Neuronal stem cell (in vitro differentiated cells): ENCODE measurements around the gene LIX1L.

Source experiments
- DNase-seq: peaks from one replicate; pipeline ENCODE4 v3.0.0-alpha.2; 2013; ENCODE audit warnings: low spot score
- H2AFZ ChIP-seq: one replicate; pipeline ENCODE4 v1.6.1; 2013; ENCODE audit warnings: mild to moderate bottlenecking, low read length, inconsistent platforms
- H2AK5ac ChIP-seq: 2 replicates; pipeline ENCODE4 v1.6.1; 2013; ENCODE audit warnings: low read depth, mild to moderate bottlenecking, inconsistent platforms, low read length, moderate library complexity, mixed read lengths
- H2BK120ac ChIP-seq: 2 replicates; pipeline ENCODE4 v1.6.1; 2013; ENCODE audit warnings: low read depth, mild to moderate bottlenecking, inconsistent platforms, low read length, moderate library complexity, mixed read lengths
- H2BK12ac ChIP-seq: one replicate; pipeline ENCODE4 v1.6.1; 2013; ENCODE audit warnings: low read length, inconsistent platforms
- H2BK15ac ChIP-seq: 2 replicates; pipeline ENCODE4 v1.6.1; 2013; ENCODE audit warnings: mild to moderate bottlenecking, low read length, inconsistent platforms, mixed read lengths
- H2BK5ac ChIP-seq: one replicate; pipeline ENCODE4 v1.6.1; 2013; ENCODE audit warnings: inconsistent platforms, mild to moderate bottlenecking, low read length, moderate library complexity
- H3K14ac ChIP-seq: one replicate; pipeline ENCODE4 v1.6.1; 2013; ENCODE audit warnings: low read length, inconsistent platforms
- H3K18ac ChIP-seq: 2 replicates; pipeline ENCODE4 v1.6.1; 2013; ENCODE audit warnings: low read length, inconsistent platforms
- H3K23ac ChIP-seq: 2 replicates; pipeline ENCODE4 v1.6.1; 2013; ENCODE audit warnings: low read depth, mild to moderate bottlenecking, mixed read lengths, low read length, inconsistent platforms; ENCODE audit not compliant: poor library complexity
- H3K27ac ChIP-seq: replicated peaks from 3 replicates; pipeline ENCODE4 v1.5.1; 2013; ENCODE audit warnings: low read length, inconsistent platforms
- H3K27me3 ChIP-seq, 3 experiments: 2 replicates each; pipeline ENCODE4 v1.6.1; 2013; ENCODE audit warnings: low read length in 3 of 3, mild to moderate bottlenecking in 2 of 3, inconsistent platforms in 1 of 3, low read depth in 1 of 3, mixed read lengths in 1 of 3, moderate library complexity in 1 of 3; ENCODE audit not compliant: control insufficient read depth in 3 of 3, insufficient read depth in 3 of 3
- H3K36me3 ChIP-seq, 2 donors: replicated peaks in 1 of 2; 2 replicates each; pipeline ENCODE4 v1.6.1; 2013; ENCODE audit warnings: low read length in 2 of 2; ENCODE audit not compliant: control insufficient read depth in 2 of 2, insufficient read depth in 2 of 2
- H3K4ac ChIP-seq: 2 replicates; pipeline ENCODE4 v1.6.1; 2013; ENCODE audit warnings: inconsistent platforms, mild to moderate bottlenecking, low read length, moderate library complexity
- H3K4me1 ChIP-seq, 2 donors: 1 replicate in 1 of 2; 2 replicates in 1 of 2; pipeline ENCODE4 v1.6.1; 2013; ENCODE audit warnings: low read length in 2 of 2, low read depth in 1 of 2; ENCODE audit not compliant: control insufficient read depth in 2 of 2, insufficient read depth in 1 of 2
- H3K4me2 ChIP-seq: one replicate; pipeline ENCODE4 v1.6.1; 2013; ENCODE audit warnings: mild to moderate bottlenecking, low read length, inconsistent platforms; ENCODE audit not compliant: insufficient read depth, poor library complexity, severe bottlenecking
- H3K4me3 ChIP-seq, 2 donors: 2 replicates each; pipeline ENCODE4 v1.5.1; 2013; ENCODE audit warnings: low read length in 2 of 2, mild to moderate bottlenecking in 2 of 2, inconsistent platforms in 1 of 2, moderate library complexity in 1 of 2
- H3K79me1 ChIP-seq: one replicate; pipeline ENCODE4 v1.6.1; 2013; ENCODE audit warnings: low read depth, mild to moderate bottlenecking, inconsistent platforms, low read length, moderate library complexity
- H3K9ac ChIP-seq: one replicate; pipeline ENCODE4 v1.6.1; 2013; ENCODE audit warnings: mild to moderate bottlenecking, low read depth, low read length, inconsistent platforms; ENCODE audit not compliant: poor library complexity
- H3K9me3 ChIP-seq, 2 donors: replicated peaks in 1 of 2; 2 replicates each; pipeline versions ENCODE3 to v1.6.1; 2013; ENCODE audit warnings: low read length in 2 of 2, mild to moderate bottlenecking in 2 of 2, inconsistent platforms in 1 of 2, low read depth in 1 of 2, mixed read lengths in 1 of 2, moderate library complexity in 1 of 2; ENCODE audit not compliant: control insufficient read depth in 2 of 2, insufficient read depth in 1 of 2
- H4K8ac ChIP-seq: one replicate; pipeline ENCODE4 v1.6.1; 2013; ENCODE audit warnings: low read depth, mild to moderate bottlenecking, inconsistent platforms, low read length, moderate library complexity
- H4K91ac ChIP-seq: one replicate; pipeline ENCODE4 v1.6.1; 2013; ENCODE audit warnings: low read length, low read depth, mild to moderate bottlenecking, inconsistent platforms; ENCODE audit not compliant: poor library complexity
- WGBS, 2 donors: extraction: QIAGEN DNeasy Blood & Tissue Kit; methylation state at CpG; one replicate each; pipeline ENCODE4 v1.1.7; 2013; ENCODE audit warnings: missing lambda C conversion rate in 2 of 2, mixed read lengths in 1 of 2; ENCODE audit not compliant: insufficient read length in 2 of 2, insufficient replicate concordance in 1 of 2; ENCODE audit errors: extremely low coverage in 2 of 2; 5-methylcytosine and 5-hydroxymethylcytosine counted together

The LIX1L gene

GRCh38 chr1:145947551-145947950 lies 10.3 kb downstream of the LIX1L start:
- Histone ChIP-seq H3K9ac (no peak overlapping the region), H3K18ac (no peak overlapping the region), H3K9me3 (peaks cover 0 to 3% of the 10 kb centered on the region in 2 donors), H2BK5ac (no peak overlapping the region), H2BK15ac (no peak overlapping the region), H2AFZ (no peak overlapping the region), H2AK5ac (no peak overlapping the region), H3K4me2 (no peak overlapping the region), H3K4me1 (peaks cover 6 to 13% of the 10 kb centered on the region in 2 donors), H3K36me3 (peaks cover 0 to 53% of the 10 kb centered on the region in 2 donors), H3K14ac (no peak overlapping the region), H3K27me3 (no peaks in the 10 kb centered on the region), H2BK12ac (no peak overlapping the region), H2BK120ac (no peak overlapping the region), H3K27ac (no peak overlapping the region), H4K91ac (no peak overlapping the region), H3K79me1 (no peaks in the 10 kb centered on the region), H3K23ac (no peak overlapping the region), H4K8ac (no peak overlapping the region), H3K4me3 (no peak overlapping the region), H3K4ac (no peak overlapping the region)
- WGBS, 2 donors: no CpG with 5 or more reads among the region's 4 CpGs
- no peak for DNase-seq

- no peak for DNase-seq
- peaks cover 0 to 3% of the 10 kb centered on the region in 2 donors for H3K9me3 ChIP-seq
- H2BK12ac ChIP-seq: no peak overlapping the region
- no peak overlapping the region for H3K4me2 ChIP-seq
- no peak overlapping the region for H3K23ac ChIP-seq
- no peak overlapping the region for H2BK15ac ChIP-seq
- H3K14ac ChIP-seq: no peak overlapping the region
- no peak overlapping the region for H2AK5ac ChIP-seq
- H3K4me3 ChIP-seq: no peak overlapping the region
- no peak overlapping the region for H2AFZ ChIP-seq
- H4K8ac ChIP-seq: no peak overlapping the region
- H2BK120ac ChIP-seq: no peak overlapping the region
- peaks cover 0 to 63% of the 10 kb centered on the region in 2 donors for H3K36me3 ChIP-seq
- WGBS, 2 donors: no CpG with 5 or more reads among the region's 4 CpGs
- H3K9ac ChIP-seq: no peak overlapping the region
- H4K91ac ChIP-seq: no peak overlapping the region
- H3K79me1 ChIP-seq: no peaks in the 10 kb centered on the region
- no peak overlapping the region for H3K27ac ChIP-seq
- no peak overlapping the region for H3K18ac ChIP-seq
- H3K4me1 ChIP-seq: peaks cover 3 to 5% of the 10 kb centered on the region in 2 donors
- no peaks in the 10 kb centered on the region for H3K27me3 ChIP-seq
- no peak overlapping the region for H2BK5ac ChIP-seq
- no peak overlapping the region for H3K4ac ChIP-seq
Observed at GRCh38 chr1:145946477-145946986, 11.3 kb downstream of the LIX1L start.

- Histone ChIP-seq H2BK12ac (no peak overlapping the region), H3K27me3 (no peaks in the 10 kb centered on the region), H3K9ac (no peak overlapping the region), H3K79me1 (no peaks in the 10 kb centered on the region), H2BK15ac (no peak overlapping the region), H2AFZ (no peak overlapping the region), H3K9me3 (peaks cover 0 to 3% of the 10 kb centered on the region in 2 donors), H3K36me3 (peaks cover 0 to 68% of the 10 kb centered on the region in 2 donors), H2AK5ac (no peak overlapping the region), H3K4me1 (no peaks in the 10 kb centered on the region), H3K4me3 (no peak overlapping the region), H2BK120ac (no peak overlapping the region), H3K4ac (no peak overlapping the region), H2BK5ac (no peak overlapping the region), H4K91ac (no peak overlapping the region), H3K4me2 (no peak overlapping the region), H3K23ac (no peak overlapping the region), H4K8ac (peak overlapping the region; percentile 17), H3K27ac (no peak overlapping the region), H3K18ac (no peak overlapping the region), H3K14ac (no peak overlapping the region)
- DNase-seq: no peak
- WGBS, 2 donors: no CpG with 5 or more reads among the region's 3 CpGs
Observed at GRCh38 chr1:145944532-145944931, 13.3 kb downstream of the LIX1L start.

- Histone ChIP-seq H3K4me1 (no peaks in the 10 kb centered on the region), H3K27me3 (no peaks in the 10 kb centered on the region), H3K23ac (no peak overlapping the region), H4K91ac (no peak overlapping the region), H3K9me3 (no peaks in the 10 kb centered on the region), H3K36me3 (peaks cover 0 to 58% of the 10 kb centered on the region in 2 donors), H2AFZ (no peak overlapping the region), H3K27ac (no peak overlapping the region), H2BK12ac (no peak overlapping the region), H2BK120ac (no peak overlapping the region), H3K79me1 (no peaks in the 10 kb centered on the region), H3K4ac (no peak overlapping the region), H4K8ac (no peak overlapping the region), H2AK5ac (no peak overlapping the region), H3K9ac (no peak overlapping the region), H3K18ac (no peak overlapping the region), H2BK15ac (no peak overlapping the region), H3K14ac (no peak overlapping the region), H3K4me2 (no peak overlapping the region), H2BK5ac (no peak overlapping the region), H3K4me3 (no peak overlapping the region)
- DNase-seq: no peak
- no CpG with 5 or more reads among the region's 6 CpGs for WGBS, 2 donors
Observed at GRCh38 chr1:145942871-145943270, 14.9 kb downstream of the LIX1L start.
